Activated T-helper 9 cell treated with anti-CD3 and anti-CD28 coated beads, Interleukin-2, amount 50 U/mL, for 16 hours (primary cell): ENCODE measurements around the gene RPL26.
A peak's percentile ranks its signal among the peaks of the same experiment; 100 is the strongest.
"Not testable (repeated sequence)": the region's sequence is repeated elsewhere in the genome, so short reads cannot be mapped to it uniquely, and the experiment has no call there.

Source experiments
- DNase-seq: peaks from one replicate; pipeline ENCODE4 v3.0.0-alpha.2; 2020; ENCODE audit warnings: low read depth

RPL26 gene

DNA sequence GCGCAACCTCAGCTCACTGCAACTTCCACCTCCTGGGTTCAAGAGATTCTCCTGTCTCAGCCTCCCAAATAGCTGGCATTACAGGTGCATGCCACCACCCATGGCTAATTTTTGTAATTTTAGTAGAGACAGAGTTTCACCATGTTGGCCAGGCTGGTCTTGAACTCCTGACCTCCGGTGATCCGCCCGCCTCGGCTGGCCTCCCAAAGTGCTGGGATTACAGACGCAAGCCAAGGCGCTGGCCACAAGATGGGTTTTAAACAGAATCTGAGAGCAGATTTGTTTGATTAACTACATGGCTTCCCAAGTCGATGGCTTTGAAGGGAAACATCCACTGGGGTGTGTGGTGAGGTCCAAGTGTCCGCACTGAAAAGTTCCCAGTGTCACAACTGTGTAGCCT, 11.5 kb upstream of the RPL26 start:
- not testable (repeated sequence) for DNase-seq

DNA sequence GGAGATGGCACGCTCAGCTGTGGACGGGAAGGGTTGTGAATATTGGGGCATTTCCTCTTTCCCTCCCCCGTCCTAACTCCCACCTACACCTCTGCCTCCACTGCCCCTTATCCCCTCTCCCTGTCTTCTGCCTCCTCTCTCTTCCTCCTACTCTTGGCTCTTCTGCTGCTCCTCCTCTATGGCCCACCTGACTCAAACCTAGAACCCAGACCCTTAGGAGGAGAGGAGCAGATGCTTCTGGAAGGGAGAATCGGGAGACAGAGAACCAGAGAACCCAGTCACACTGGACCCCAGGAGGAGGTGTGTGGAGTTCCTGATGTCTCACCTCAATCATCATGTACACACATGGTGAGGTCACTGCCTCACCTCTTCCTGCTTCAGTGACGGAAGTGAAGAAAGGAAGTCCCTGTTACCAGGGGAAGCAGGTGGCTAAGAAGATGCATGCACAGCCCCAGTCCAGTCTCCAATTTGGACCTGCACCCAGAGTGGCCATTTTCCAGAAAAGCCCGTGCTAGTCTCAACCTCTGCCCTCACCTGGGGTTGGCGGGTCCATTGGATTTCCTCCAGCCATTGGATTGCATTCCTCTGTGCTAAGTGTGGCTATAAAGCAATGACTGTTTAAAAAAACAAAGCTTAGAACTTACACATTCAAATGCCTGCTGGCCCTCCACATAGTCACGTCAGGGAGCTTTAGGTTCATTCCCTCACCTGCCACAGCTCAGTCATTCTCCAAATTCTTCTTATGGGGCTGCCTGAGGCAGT, 10.7 kb upstream of the RPL26 start:
- DNase-seq, result no peak

DNA sequence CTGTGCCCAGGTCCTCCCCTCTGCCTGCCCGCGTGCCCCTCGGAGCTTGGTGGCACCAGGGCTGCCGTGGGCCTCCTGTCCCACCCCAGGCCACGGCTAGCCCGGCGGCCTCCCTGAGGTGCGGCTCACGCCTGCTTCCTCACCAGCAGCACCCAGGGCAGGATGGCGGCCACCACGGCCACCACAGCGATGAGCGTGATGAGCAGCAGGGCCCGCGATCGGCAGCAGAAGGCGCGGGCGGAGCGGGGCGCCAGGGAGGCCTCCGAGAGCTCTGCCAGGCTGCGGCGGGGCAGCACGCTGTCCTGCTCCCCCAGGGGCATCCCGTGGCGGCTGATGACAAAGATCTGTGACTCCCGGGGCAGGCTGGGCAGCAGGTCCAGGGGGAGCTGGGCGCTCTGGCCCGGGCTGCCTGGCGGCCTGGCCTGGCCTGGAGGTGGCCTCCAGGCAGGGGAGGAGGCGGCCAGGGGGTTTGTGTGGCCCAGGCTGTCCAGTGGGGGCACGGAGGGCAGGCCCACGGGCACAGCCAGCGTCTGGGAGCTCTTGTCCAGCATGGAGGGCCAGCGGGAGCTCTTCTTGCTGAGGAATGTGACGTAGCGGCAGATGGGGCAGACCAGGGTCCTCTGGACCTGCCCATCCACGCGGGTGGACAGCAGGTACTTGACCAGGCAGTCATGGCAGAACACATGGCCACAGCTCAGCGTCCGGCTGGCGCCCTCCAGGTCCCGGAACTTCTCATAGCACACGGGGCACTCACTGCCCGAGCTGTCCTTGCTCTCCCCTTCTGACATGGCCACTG, 9.9 kb upstream of the RPL26 start:
- DNase-seq, result no peak

- no peak for DNase-seq
Measured at GRCh38 chr17:8392274-8392673, 9.3 kb upstream of the RPL26 start.

- DNase-seq, result no peak
Measured at GRCh38 chr17:8391711-8392110, 8.7 kb upstream of the RPL26 start.

DNA sequence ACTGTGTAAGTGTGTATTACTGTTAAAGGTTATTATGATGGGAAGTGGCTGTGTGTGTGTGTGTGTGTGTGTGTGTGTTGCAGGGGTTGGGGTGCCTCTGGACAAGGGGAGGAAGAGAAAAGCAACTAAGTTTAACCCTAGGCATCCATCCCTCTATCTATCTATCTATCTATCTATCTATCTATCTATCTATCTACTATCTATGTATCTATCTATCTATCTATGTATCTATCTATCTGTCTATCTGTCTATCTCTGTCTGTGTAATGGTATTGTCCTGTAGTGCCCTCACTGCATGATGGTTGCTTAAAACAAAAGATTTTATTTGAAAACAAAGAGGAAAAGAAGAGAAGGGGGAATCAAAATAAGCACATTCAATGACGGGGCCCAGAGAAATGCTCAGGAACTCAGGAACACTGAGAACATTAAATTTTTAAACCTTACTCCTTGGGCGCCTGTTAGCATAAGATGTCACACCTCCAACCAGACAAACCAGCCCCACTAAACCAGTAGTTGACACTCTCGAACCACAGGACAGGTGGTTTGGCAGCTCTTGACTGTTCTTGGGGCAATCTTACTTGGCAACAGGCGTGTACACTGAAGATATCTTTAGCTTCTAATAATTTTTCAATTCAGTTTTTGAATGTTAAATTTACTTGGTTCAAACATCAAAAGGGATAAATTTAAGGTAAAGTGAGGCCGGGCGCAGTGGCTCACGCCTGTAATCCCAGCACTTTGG, 5.1 kb upstream of the RPL26 start:
- no peak for DNase-seq

DNA sequence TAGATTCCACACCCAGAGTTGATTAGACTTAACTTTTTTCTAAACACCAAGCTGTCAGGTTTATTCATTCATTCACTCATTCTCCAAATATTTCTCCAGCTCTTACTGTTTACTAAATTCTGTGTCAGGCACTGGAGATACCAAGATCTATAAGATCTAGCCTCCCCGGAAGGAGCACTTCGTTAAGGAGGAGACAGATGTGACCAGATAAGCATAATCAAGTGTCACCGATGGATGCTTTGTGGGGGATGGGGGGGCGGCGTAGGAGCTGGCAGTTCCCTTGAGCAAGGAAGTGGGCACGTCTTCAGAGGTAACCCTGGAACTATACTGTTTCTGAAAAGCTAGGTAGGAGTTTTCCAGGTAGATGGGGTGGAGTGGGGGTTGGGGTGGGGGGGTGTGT, 3.8 kb upstream of the RPL26 start:
- no peak for DNase-seq

DNA sequence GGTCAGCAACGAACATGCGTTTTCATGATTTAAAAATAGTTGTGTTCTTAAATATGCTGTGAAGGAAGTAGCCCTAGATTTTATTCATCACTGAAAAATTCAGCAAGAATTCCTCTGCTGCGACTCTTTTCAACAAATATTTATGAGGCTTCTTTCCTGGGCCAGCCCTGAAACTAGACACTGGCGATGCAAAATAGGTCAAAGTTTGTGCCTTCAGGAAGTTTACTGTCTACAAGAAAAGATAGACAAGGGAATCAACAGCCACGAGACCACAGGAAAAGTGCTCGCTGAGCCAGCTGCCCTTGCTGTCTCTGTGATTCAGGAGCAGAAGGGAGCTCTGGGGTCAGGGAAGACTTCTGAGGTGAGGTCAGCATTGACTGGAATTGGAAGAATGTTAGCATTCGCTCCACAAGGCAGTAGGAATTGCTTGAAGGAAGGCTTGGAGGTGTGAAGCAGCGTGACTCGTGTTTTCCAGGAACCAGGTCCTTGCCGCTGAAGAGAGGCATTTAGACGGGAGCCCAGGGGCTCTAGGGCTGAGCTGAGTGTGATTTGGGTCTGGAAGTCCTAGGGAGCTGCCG, 1.9 kb upstream of the RPL26 start:
- no peak for DNase-seq

- DNase-seq, result no peak
Measured at GRCh38 chr17:8382880-8383142, 182 bp downstream of the RPL26 start.

GRCh38 chr17:8382052-8382879, 727 bp downstream of the RPL26 start:
- no peak for DNase-seq

DNA sequence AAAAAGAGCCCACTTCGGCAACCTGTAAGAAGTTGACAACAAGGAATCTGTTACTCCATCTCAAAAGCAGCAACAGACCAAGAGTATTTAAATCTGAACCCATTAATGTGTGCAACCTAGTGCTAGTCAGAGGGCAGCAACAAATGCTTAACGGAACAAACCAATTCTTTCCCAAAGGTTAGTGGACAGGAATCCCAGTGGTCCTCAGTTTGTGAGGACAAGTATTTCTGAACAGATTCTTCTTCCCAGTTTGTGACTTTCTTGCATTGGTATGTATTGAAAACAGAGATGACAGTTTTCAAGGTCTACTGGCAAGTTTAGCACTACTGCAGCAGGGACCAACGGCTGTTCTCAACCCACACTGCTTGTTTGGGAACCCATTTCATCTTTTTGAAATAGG, 2.9 kb downstream of the RPL26 start:
- no peak for DNase-seq

DNA sequence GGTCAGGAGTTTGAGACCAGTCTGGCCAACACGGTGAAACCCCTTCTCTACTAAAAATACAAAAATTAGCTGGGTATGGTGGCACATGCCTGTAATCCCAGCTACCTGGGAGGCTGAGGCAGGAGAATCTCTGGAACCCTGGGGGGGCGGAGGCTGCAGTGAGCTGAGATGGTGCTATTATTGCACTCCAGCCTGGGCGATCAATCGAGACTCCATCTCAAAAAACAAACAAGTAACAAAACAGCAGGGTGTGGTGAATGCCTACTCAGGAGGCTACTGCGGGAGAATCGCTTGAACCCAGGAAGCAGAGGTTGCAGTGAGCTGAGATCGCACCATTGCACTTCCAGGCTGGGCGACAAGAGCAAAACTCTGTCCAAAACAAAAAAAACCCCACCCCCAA, 4.9 kb downstream of the RPL26 start:
- DNase-seq, result not testable (repeated sequence)

DNA sequence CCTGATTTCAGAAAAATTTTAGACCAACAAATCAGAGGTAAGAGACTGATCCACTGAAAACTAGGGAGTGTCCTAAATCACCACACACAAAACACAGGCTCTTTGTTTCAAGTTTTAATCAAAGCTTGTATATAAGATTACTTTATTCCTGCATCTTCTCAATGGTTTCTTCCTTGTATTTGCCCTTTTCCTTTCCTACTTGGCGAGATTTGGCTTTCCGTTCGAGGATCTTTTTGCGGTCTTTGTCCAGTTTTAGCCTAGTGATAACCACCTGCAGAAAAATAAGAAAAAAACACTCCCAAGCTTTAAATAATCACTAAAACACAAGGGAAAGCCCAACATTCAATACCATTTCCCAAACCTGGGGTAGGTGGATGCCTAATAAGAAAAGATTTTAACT, 5.6 kb downstream of the RPL26 start:
- DNase-seq, result no peak

DNA sequence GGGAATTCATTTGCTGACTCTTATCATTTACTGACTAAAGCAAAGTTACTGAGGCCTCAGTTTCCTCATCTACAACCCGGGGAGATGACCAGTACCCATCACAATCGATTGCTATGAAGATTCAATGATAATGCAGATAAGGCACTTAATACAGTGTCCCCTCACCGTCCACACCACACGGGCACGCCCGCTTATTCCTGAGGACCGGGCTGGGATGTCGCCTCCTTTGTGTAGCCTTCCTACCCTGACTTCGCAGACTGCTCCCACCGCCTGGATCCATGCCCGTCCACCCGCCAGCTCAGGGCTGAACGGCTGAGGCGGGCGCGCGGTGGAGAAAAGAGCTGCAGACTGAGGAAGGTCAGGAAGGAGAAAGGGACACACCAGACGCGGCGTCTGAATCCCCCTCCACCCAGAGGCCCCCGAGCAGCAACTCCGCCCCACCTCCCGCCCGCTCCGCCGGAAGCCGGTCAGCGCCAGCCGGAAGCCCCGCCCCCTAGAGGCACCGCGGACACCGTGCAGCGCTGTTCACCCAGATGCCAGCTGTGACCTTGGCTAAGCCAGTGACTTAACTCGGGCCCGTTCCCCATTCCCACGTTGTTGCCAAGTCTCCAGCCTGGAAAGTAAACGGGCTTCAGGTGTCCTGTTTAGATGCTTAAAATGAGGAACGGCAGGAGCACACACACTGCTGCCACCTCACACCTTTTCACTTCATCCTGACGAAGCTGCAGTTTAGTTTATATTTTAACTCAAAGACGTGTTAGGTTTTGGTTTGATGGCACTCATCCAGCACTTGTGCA, 6.5 kb downstream of the RPL26 start, which contains the start of gene KRABD2:
Gene KRABD2 (minus strand): TSS at position 434 of the 797 bp plus-strand sequence.
- DNase-seq, result peak; percentile 83

DNA sequence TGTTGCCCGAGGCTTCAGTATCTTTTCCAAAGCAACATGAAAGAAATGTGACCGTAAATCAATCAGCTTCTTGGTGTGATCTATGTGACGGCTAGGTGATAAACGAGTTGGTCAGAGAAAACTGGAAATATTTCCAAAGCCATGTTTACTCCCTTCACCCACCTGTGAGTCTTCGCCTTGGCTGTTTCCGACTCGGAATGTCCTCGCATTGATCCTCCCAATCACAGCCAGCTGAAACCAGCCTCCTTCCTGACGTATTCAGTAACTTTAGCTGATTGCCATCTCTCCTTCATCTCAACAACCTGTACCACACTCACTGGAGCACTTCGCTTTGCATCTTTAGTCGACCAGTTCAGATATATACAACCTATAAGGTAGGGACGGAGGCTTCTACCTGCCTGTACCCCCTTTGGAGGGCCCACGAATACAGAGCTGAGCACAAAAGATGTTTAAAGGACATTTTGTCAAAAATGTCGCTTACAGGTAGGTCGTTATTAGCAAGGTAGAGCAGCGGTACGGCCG, 7.2 kb downstream of the RPL26 start:
- no peak for DNase-seq

DNA sequence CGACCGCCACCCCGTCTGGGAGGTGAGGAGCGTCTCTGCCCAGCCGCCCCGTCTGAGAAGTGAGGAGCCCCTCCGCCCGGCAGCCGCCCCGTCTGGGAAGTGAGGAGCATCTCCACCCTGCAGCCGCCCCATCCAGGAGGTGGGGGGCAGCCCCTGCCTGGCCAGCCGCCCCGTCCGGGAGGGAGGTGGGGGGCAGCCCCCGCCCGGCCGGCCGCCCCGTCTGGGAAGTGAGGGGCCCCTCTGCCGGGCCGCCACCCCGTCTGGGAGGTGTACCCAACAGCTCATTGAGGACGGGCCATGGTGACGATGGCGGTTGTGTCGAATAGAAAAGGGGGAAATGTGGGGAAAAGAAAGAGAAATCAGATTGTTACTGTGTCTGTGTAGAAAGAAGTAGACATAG, 9.1 kb downstream of the RPL26 start:
- DNase-seq, result not testable (repeated sequence)

- no peak for DNase-seq
Measured at GRCh38 chr17:8372422-8372821, 10.6 kb downstream of the RPL26 start.

GRCh38 chr17:8371786-8372185, 11.2 kb downstream of the RPL26 start:
- DNase-seq, result no peak

DNA sequence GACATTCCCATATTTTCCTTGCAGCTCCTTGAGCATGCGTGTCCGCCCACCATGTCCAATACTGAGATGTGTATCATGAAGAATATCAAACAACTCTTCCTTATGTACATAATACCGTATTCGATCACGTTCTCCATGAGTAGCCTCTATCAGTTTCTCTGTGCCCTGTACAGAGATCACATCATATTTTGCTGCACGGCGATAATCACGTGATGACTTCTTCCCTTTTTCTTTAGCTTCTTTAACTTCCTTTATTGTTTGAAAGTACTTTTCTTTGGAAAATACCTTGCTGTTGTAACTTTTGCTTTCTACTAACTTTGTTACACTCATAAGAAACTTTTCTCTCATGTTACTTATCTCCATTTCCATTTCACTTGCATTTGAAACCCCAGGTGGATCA, 13.0 kb downstream of the RPL26 start:
- no peak for DNase-seq

DNA sequence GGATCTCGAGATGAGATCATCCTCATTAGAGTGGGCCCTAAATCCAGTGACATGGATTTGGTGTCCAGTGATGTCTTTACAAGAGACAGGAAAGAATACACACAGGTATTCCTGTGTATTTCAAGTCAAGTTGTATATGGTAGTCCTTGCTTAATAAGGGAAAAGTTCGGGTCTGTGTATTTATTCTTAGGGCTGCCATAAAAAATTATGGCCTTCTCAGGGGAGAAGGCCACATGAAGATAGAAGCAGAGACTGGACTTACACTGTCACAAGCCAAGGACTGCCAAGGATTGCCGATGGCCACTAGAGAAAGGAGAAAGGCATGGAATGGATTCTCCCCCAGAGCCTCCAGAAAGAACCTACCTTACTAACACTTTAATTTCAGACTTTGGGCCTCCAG, 14.8 kb downstream of the RPL26 start:
- no peak for DNase-seq

GRCh38 chr17:8366231-8366630, 16.8 kb downstream of the RPL26 start:
- no peak for DNase-seq
